GM18520 (cell line): Measurements from ENCODE around the gene ITGAX.

ENCODE experiments used
- ATAC-seq: cut with Tn5 transposase; IDR thresholded peaks from one replicate; pipeline ENCODE4 v1.9.1; 2021; ENCODE audit not compliant: unreplicated experiment

Gene ITGAX

DNA sequence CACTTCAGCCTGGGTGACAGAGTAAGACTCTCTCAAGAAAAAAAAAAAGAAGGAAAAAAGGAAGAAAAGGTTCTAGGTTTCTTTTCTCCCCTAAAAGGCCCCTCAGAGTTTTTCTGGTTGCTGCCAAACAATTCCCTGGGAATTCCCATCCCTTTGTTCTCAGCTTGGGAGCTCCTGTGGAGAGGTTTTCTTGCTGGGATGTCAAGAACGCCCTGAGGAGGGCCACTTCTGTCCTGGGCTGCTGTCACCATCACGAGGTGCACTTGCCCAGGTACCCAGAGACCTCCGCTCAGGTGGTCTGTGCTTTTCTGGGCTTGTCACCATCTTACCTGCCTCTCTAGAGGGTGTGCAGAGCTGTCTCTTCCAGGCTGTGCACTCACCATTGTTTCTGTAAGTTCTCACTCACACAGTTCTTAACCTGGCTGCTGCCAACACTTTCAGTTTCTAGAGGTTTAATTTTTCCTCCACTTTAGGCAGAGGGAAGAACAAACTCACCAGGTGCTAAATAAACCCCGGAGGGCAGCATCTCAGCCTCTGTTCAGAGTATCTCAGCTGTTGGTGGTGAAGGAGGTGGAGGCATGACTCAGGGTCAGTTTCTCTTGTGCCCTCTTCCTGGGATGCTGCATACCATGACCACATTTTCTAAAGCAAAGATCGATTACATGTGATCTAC lies 75.5 kb downstream of the ITGAX start:
- no peak for ATAC-seq
